Loucy (cell line): ENCODE data around the gene KDM4B.
A peak's percentile ranks its signal among the peaks of the same experiment; 100 is the strongest.

Experiments
- H2AFZ ChIP-seq: fragments of 200-600 bp; sonication (generic); 2 replicates; pipeline ENCODE4 v1.6.0; 2016; ENCODE audit warnings: antibody characterized with exemption, mild to moderate bottlenecking, low read length, moderate library complexity
- H3F3A ChIP-seq: fragments of 200-600 bp; 2 replicates; pipeline ENCODE4 v1.6.0; 2016; ENCODE audit warnings: antibody characterized with exemption, low read depth, mild to moderate bottlenecking
- H3K27me3 ChIP-seq: fragments of 200-600 bp; sonication (generic); 2 replicates; pipeline ENCODE4 v1.6.1; 2014; ENCODE audit warnings: low read length, mild to moderate bottlenecking; ENCODE audit not compliant: insufficient read depth, poor library complexity, severe bottlenecking
- H3K36me3 ChIP-seq: fragments of 200-600 bp; sonication (generic); 2 replicates; pipeline ENCODE4 v1.6.1; 2016; ENCODE audit warnings: low read length; ENCODE audit not compliant: insufficient read depth
- H3K4me1 ChIP-seq: fragments of 200-600 bp; sonication (generic); 2 replicates; pipeline ENCODE4 v1.5.1; 2014; ENCODE audit warnings: low read length, mild to moderate bottlenecking; ENCODE audit not compliant: insufficient read depth, poor library complexity, severe bottlenecking
- H3K4me2 ChIP-seq: fragments of 200-600 bp; sonication (generic); 2 replicates; pipeline ENCODE4 v1.6.0; 2014; ENCODE audit warnings: antibody characterized with exemption, low read length, low read depth, mild to moderate bottlenecking; ENCODE audit not compliant: poor library complexity, severe bottlenecking
- H3K4me3 ChIP-seq: fragments of 200-600 bp; sonication (generic); 2 replicates; pipeline ENCODE4 v1.5.1; 2014; ENCODE audit warnings: low read length, mild to moderate bottlenecking, mixed read lengths; ENCODE audit not compliant: poor library complexity, severe bottlenecking
- H3K79me2 ChIP-seq: fragments of 200-600 bp; sonication (generic); 2 replicates; pipeline ENCODE4 v1.6.1; 2014; ENCODE audit warnings: low read length; ENCODE audit not compliant: insufficient read depth
- H3K9ac ChIP-seq: fragments of 200-600 bp; sonication (generic); 2 replicates; pipeline ENCODE4 v1.6.0; 2014; ENCODE audit warnings: mild to moderate bottlenecking, low read depth, low read length, moderate library complexity; ENCODE audit not compliant: poor library complexity, severe bottlenecking
- H3K9me2 ChIP-seq: fragments of 200-600 bp; sonication (generic); replicated peaks from 2 replicates; pipeline ENCODE4 v1.6.1; 2016; ENCODE audit warnings: low read depth, low read length, mixed read lengths
- H3K9me3 ChIP-seq: fragments of 200-600 bp; sonication (generic); 2 replicates; pipeline ENCODE4 v1.6.1; 2014; ENCODE audit warnings: mild to moderate bottlenecking, antibody characterized with exemption, low read length, low read depth; ENCODE audit not compliant: insufficient read depth
- H4K20me1 ChIP-seq: fragments of 200-600 bp; sonication (generic); 2 replicates; pipeline ENCODE4 v1.6.0; 2014; ENCODE audit warnings: antibody characterized with exemption, low read length, mild to moderate bottlenecking; ENCODE audit not compliant: insufficient read depth, poor library complexity, severe bottlenecking
- CTCF ChIP-seq: fragments of 200-600 bp; sonication (generic); conservative IDR thresholded peaks from 2 replicates; pipeline ENCODE4 v1.5.1; 2014; ENCODE audit warnings: mild to moderate bottlenecking, antibody characterized with exemption, low read length
- EZH2phosphoT487 ChIP-seq: fragments of 200-600 bp; IDR thresholded peaks from 2 replicates; pipeline ENCODE4 v1.6.1; 2018; ENCODE audit warnings: antibody characterized with exemption, mild to moderate bottlenecking, moderate library complexity, borderline replicate concordance

KDM4B gene

GRCh38 chr19:5136073-5136855 lies 167.4 kb downstream of the KDM4B start:
- Histone ChIP-seq H3K9me3 (no peaks in the 10 kb centered on the region), H3K4me2 (no peak overlapping the region), H3K27me3 (no peaks in the 10 kb centered on the region), H2AFZ (no peak overlapping the region), H3K36me3 (peaks cover 61% of the 10 kb centered on the region; the same call in 1 of the 2 replicates), H3K4me1 (peaks cover 40% of the 10 kb centered on the region), H3K9ac (no peak overlapping the region), H3K79me2 (peaks cover 7% of the 10 kb centered on the region; the same call in 1 of the 2 replicates), H3K4me3 (no peak overlapping the region), H4K20me1 (no peaks in the 10 kb centered on the region), H3F3A (no peaks in the 10 kb centered on the region), H3K9me2 (no peaks in the 10 kb centered on the region)
- TF ChIP-seq EZH2phosphoT487 (no peak), CTCF (no peak)

- H2AFZ ChIP-seq, result no peak overlapping the region
- no peaks in the 10 kb centered on the region for H4K20me1 ChIP-seq
- peaks cover 38% of the 10 kb centered on the region for H3K4me1 ChIP-seq
- TF ChIP-seq CTCF (no peak), EZH2phosphoT487 (no peak)
- H3K4me2 ChIP-seq, result no peak overlapping the region
- H3K79me2 ChIP-seq, result peaks cover 9% of the 10 kb centered on the region; the same call in 1 of the 2 replicates
- H3F3A ChIP-seq, result no peaks in the 10 kb centered on the region
- H3K9ac ChIP-seq, result no peak overlapping the region
- no peaks in the 10 kb centered on the region for H3K9me3 ChIP-seq
- no peaks in the 10 kb centered on the region for H3K27me3 ChIP-seq
- no peak overlapping the region for H3K4me3 ChIP-seq
- no peaks in the 10 kb centered on the region for H3K9me2 ChIP-seq
- peaks cover 64% of the 10 kb centered on the region; the same call in 1 of the 2 replicates for H3K36me3 ChIP-seq
These were observed 168.2 kb downstream of the KDM4B start for GRCh38 chr19:5137114-5137513.

- Histone ChIP-seq H3K9ac (no peak overlapping the region), H3K79me2 (peaks cover 9% of the 10 kb centered on the region; the same call in 1 of the 2 replicates), H3K27me3 (no peaks in the 10 kb centered on the region), H4K20me1 (no peaks in the 10 kb centered on the region), H3K9me3 (no peaks in the 10 kb centered on the region), H2AFZ (no peak overlapping the region), H3K4me3 (no peak overlapping the region), H3K4me2 (no peak overlapping the region), H3F3A (no peaks in the 10 kb centered on the region), H3K9me2 (no peaks in the 10 kb centered on the region), H3K4me1 (peaks cover 43% of the 10 kb centered on the region), H3K36me3 (peaks cover 66% of the 10 kb centered on the region; the same call in 1 of the 2 replicates)
- TF ChIP-seq CTCF (peak; percentile 60), EZH2phosphoT487 (no peak)
These were observed 168.7 kb downstream of the KDM4B start for GRCh38 chr19:5137571-5138124.
